ENCODE measurements around the gene CAPNS1.

DNA sequence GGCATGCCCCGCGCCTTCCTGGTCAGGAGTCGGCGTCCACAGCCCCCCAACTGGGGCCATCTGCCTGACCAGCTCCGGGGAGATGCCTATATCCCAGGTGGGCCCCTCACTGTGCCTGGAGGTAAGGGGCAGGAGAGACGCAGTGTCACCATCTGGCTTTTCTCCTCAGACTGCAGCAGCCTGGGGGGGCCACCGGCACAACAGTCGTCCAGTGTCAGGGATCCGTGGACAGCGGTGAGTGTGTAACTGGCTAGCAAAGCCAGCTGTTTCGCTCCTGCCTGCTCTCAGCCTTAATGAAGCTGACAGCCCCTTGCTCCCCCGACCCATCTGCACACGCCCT lies 28.7 kb upstream of the CAPNS1 start:
- TF ChIP-seq POLR2A (IDR thresholded peaks at IDR 0.05; ENCODE audit: extremely low read depth, insufficient read length) = no peak
- TF ChIP-seq, protein P1, sequence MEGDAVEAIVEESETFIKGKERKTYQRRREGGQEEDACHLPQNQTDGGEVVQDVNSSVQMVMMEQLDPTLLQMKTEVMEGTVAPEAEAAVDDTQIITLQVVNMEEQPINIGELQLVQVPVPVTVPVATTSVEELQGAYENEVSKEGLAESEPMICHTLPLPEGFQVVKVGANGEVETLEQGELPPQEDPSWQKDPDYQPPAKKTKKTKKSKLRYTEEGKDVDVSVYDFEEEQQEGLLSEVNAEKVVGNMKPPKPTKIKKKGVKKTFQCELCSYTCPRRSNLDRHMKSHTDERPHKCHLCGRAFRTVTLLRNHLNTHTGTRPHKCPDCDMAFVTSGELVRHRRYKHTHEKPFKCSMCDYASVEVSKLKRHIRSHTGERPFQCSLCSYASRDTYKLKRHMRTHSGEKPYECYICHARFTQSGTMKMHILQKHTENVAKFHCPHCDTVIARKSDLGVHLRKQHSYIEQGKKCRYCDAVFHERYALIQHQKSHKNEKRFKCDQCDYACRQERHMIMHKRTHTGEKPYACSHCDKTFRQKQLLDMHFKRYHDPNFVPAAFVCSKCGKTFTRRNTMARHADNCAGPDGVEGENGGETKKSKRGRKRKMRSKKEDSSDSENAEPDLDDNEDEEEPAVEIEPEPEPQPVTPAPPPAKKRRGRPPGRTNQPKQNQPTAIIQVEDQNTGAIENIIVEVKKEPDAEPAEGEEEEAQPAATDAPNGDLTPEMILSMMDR (IDR thresholded peaks at IDR 0.05; ENCODE audit: low read depth, low read length) = no peak
- TF ChIP-seq MAX (IDR thresholded peaks at IDR 0.05; ENCODE audit: low read depth, low read length) = no peak
- TF ChIP-seq MYC (IDR thresholded peaks at IDR 0.05; ENCODE audit: low read depth, low read length) = no peak
